ENCODE data around the gene SEC11C. TPM values are rescaled to one million over a fixed set of nuclear protein-coding genes. Genes with fewer than 3 reads are reported as not detected.

The SEC11C gene
- total RNA-seq, 2 donors from 2014 or later = 76.6 to 711 TPM

- no peaks in the 10 kb centered on the region for H3K27me3 ChIP-seq (replicated peaks; ENCODE audit: insufficient read depth)
- no peak overlapping the region for H3K27ac ChIP-seq
- no peaks in the 10 kb centered on the region for H3K36me3 ChIP-seq
- TF ChIP-seq CTCF (IDR thresholded peaks at IDR 0.05) (no peak), POLR2AphosphoS5 (IDR thresholded peaks at IDR 0.05) (no peak), POLR2A (IDR thresholded peaks at IDR 0.05) (no peak)
- DNase-seq (ENCODE audit: low spot score) = no peak
- 94% methylated on average over 2 of the region's 2 CpGs for WGBS
- H3K4me1 ChIP-seq (replicated peaks) = no peaks in the 10 kb centered on the region
- H3K4me3 ChIP-seq = no peak overlapping the region
- intact Hi-C loops (cut with DNase I) = no loop called here
- no peaks in the 10 kb centered on the region for H3K9me3 ChIP-seq
These were observed 9.3 kb downstream of the SEC11C start for GRCh38 chr18:59149007-59149406.

GRCh38 chr18:59149416-59149815, 9.7 kb downstream of the SEC11C start:
- no peaks in the 10 kb centered on the region for H3K36me3 ChIP-seq
- H3K27ac ChIP-seq = no peak overlapping the region
- H3K9me3 ChIP-seq = no peaks in the 10 kb centered on the region
- intact Hi-C loops (cut with DNase I) = no loop called here
- no peak for TF ChIP-seq CTCF (IDR thresholded peaks at IDR 0.05)
- TF ChIP-seq POLR2A (IDR thresholded peaks at IDR 0.05) = no peak
- TF ChIP-seq POLR2AphosphoS5 (IDR thresholded peaks at IDR 0.05) = no peak
- H3K4me3 ChIP-seq = no peak overlapping the region
- no peak for DNase-seq (ENCODE audit: low spot score)
- no peaks in the 10 kb centered on the region for H3K4me1 ChIP-seq (replicated peaks)
- no peaks in the 10 kb centered on the region for H3K27me3 ChIP-seq (replicated peaks; ENCODE audit: insufficient read depth)
- WGBS = 96% methylated on average over 8 of the region's 8 CpGs

GRCh38 chr18:59150236-59150635, 10.6 kb downstream of the SEC11C start:
- Histone ChIP-seq H3K4me1 (replicated peaks) (no peaks in the 10 kb centered on the region), H3K27me3 (replicated peaks; ENCODE audit: insufficient read depth) (no peaks in the 10 kb centered on the region), H3K27ac (no peak overlapping the region), H3K36me3 (no peaks in the 10 kb centered on the region), H3K4me3 (no peak overlapping the region), H3K9me3 (no peaks in the 10 kb centered on the region)
- WGBS = 92% methylated on average over 11 of the region's 11 CpGs
- TF ChIP-seq CTCF (IDR thresholded peaks at IDR 0.05) = no peak
- no peak for TF ChIP-seq POLR2AphosphoS5 (IDR thresholded peaks at IDR 0.05)
- TF ChIP-seq POLR2A (IDR thresholded peaks at IDR 0.05) = no peak
- intact Hi-C loops (cut with DNase I) = no loop called here
- no peak for DNase-seq (ENCODE audit: low spot score)

GRCh38 chr18:59155153-59155552, 15.5 kb downstream of the SEC11C start:
- Histone ChIP-seq H3K27ac (no peak overlapping the region), H3K4me3 (no peak overlapping the region), H3K4me1 (replicated peaks) (no peaks in the 10 kb centered on the region), H3K27me3 (replicated peaks; ENCODE audit: insufficient read depth) (no peaks in the 10 kb centered on the region), H3K9me3 (no peaks in the 10 kb centered on the region), H3K36me3 (peaks cover 0 to 6% of the 10 kb centered on the region in 2 donors)
- 80% methylated on average over 2 of the region's 2 CpGs for WGBS
- TF ChIP-seq POLR2A (IDR thresholded peaks at IDR 0.05) = no peak
- no peak for TF ChIP-seq CTCF (IDR thresholded peaks at IDR 0.05)
- no peak for TF ChIP-seq POLR2AphosphoS5 (IDR thresholded peaks at IDR 0.05)
- intact Hi-C loops (cut with DNase I) = no loop called here
- DNase-seq (ENCODE audit: low spot score) = no peak

GRCh38 chr18:59156316-59156715, 16.6 kb downstream of the SEC11C start:
- H3K9me3 ChIP-seq = no peaks in the 10 kb centered on the region
- no peak overlapping the region for H3K4me3 ChIP-seq
- H3K27ac ChIP-seq = no peak overlapping the region
- no peaks in the 10 kb centered on the region for H3K27me3 ChIP-seq (replicated peaks; ENCODE audit: insufficient read depth)
- intact Hi-C loops (cut with DNase I) = no loop called here
- no peaks in the 10 kb centered on the region for H3K4me1 ChIP-seq (replicated peaks)
- peaks cover 0 to 6% of the 10 kb centered on the region in 2 donors for H3K36me3 ChIP-seq
- no peak for DNase-seq (ENCODE audit: low spot score)
- TF ChIP-seq CTCF (IDR thresholded peaks at IDR 0.05) = no peak
- 87% methylated on average over 3 of the region's 3 CpGs for WGBS
